Neural progenitor cell (in vitro differentiated cells): ENCODE measurements around the gene SDK1. TPM values are rescaled to one million over a fixed set of nuclear protein-coding genes. Genes with fewer than 3 reads are reported as not detected.

Experiments used
- DNase-seq: peaks from one replicate; pipeline ENCODE4 v3.0.0-alpha.2; 2016; ENCODE audit warnings: low spot score
- H2AFZ ChIP-seq: fragments of 200-600 bp; sonication (generic); replicated peaks from 2 replicates; pipeline ENCODE4 v1.6.1; 2016; ENCODE audit warnings: antibody characterized with exemption
- H3F3A ChIP-seq: fragments of 200-600 bp; sonication (generic); 2 replicates; pipeline ENCODE4 v1.6.1; 2016; ENCODE audit warnings: antibody characterized with exemption, low read depth
- H3K27ac ChIP-seq: fragments of 200-600 bp; sonication (generic); 2 replicates; pipeline ENCODE4 v1.5.1; 2016; ENCODE audit warnings: mild to moderate bottlenecking
- H3K27me3 ChIP-seq: fragments of 200-600 bp; sonication (generic); 2 replicates; pipeline ENCODE4 v1.6.1; 2016; ENCODE audit warnings: mild to moderate bottlenecking, moderate library complexity
- H3K36me3 ChIP-seq: fragments of 200-600 bp; sonication (generic); 2 replicates; pipeline ENCODE4 v1.5.1; 2016
- H3K4me1 ChIP-seq: fragments of 200-600 bp; sonication (generic); 2 replicates; pipeline ENCODE4 v1.6.1; 2016; ENCODE audit warnings: mixed run types
- H3K4me2 ChIP-seq: fragments of 200-600 bp; sonication (generic); 2 replicates; pipeline ENCODE4 v1.6.1; 2016
- H3K4me3 ChIP-seq: fragments of 200-600 bp; sonication (generic); 2 replicates; pipeline ENCODE4 v1.5.1; 2016
- H3K79me2 ChIP-seq: fragments of 200-600 bp; sonication (generic); 2 replicates; pipeline ENCODE4 v1.6.1; 2016; ENCODE audit warnings: low read depth
- H3K9ac ChIP-seq: fragments of 200-600 bp; sonication (generic); 2 replicates; pipeline ENCODE4 v1.6.1; 2016
- H3K9me3 ChIP-seq: fragments of 200-600 bp; sonication (generic); 2 replicates; pipeline ENCODE4 v1.5.1; 2016; ENCODE audit warnings: low read depth
- H4K20me1 ChIP-seq: fragments of 200-600 bp; sonication (generic); 2 replicates; pipeline ENCODE4 v1.6.1; 2016; ENCODE audit warnings: low read depth
- H3K27ac Mint-ChIP-seq: 3 replicates; pipeline ENCODE4 v1.8.0; 2021; ENCODE audit warnings: mixed read lengths
- H3K27me3 Mint-ChIP-seq: 2 replicates; pipeline ENCODE4 v1.8.0; 2022; ENCODE audit warnings: low read depth, mild to moderate bottlenecking, inconsistent platforms, moderate library complexity, mixed read lengths; ENCODE audit not compliant: insufficient read depth
- H3K36me3 Mint-ChIP-seq: 3 replicates; pipeline ENCODE4 v1.8.0; 2021; ENCODE audit warnings: mixed read lengths
- H3K4me1 Mint-ChIP-seq: 3 replicates; pipeline ENCODE4 v1.8.0; 2021; ENCODE audit warnings: mixed read lengths
- H3K4me3 Mint-ChIP-seq: 3 replicates; pipeline ENCODE4 v1.8.0; 2021; ENCODE audit warnings: mild to moderate bottlenecking, moderate library complexity, mixed read lengths
- H3K9me3 Mint-ChIP-seq: 3 replicates; pipeline ENCODE4 v1.8.0; 2020; ENCODE audit warnings: mixed read lengths
- CTCF ChIP-seq: fragments of 200-600 bp; sonication (generic); IDR thresholded peaks from 2 replicates; pipeline ENCODE4 v1.5.1; 2017; ENCODE audit warnings: antibody characterized with exemption, mild to moderate bottlenecking
- EZH2 ChIP-seq: fragments of 200-600 bp; sonication (generic); IDR thresholded peaks from 2 replicates; pipeline ENCODE4 v1.6.1; 2017; ENCODE audit warnings: antibody characterized with exemption, mild to moderate bottlenecking, moderate library complexity
- EZH2phosphoT487 ChIP-seq: fragments of 200-600 bp; sonication (generic); IDR thresholded peaks from 2 replicates; pipeline ENCODE4 v1.6.1; 2017; ENCODE audit warnings: antibody characterized with exemption
- total RNA-seq: library from RNA; depleted of rRNA; stranded (reverse); fragments of >200 nt; gene quantifications from 2 replicates; pipeline ENCODE4 v1.2.3, GENCODE V29; 2015; ENCODE audit warnings: low replicate concordance

The SDK1 gene
- total RNA-seq, 1 donor from 2014 or later = 4.9 TPM

- H2AFZ ChIP-seq = no peak overlapping the region
- no peak overlapping the region for H3K4me3 Mint-ChIP-seq
- no peak for DNase-seq
- peaks cover 21% of the 10 kb centered on the region for H3K36me3 Mint-ChIP-seq
- H3K27ac ChIP-seq = no peak overlapping the region
- no peak overlapping the region for H3K4me2 ChIP-seq
- peaks cover 4% of the 10 kb centered on the region for H3K9me3 Mint-ChIP-seq
- no peaks in the 10 kb centered on the region for H3K36me3 ChIP-seq
- no peaks in the 10 kb centered on the region for H3K4me1 Mint-ChIP-seq
- no peaks in the 10 kb centered on the region for H3K27me3 ChIP-seq
- no peak overlapping the region for H3K27ac Mint-ChIP-seq
- no peaks in the 10 kb centered on the region for H3K79me2 ChIP-seq
- peaks cover 4% of the 10 kb centered on the region for H3K27me3 Mint-ChIP-seq
- no peaks in the 10 kb centered on the region for H3F3A ChIP-seq
- no peak overlapping the region for H3K9ac ChIP-seq
- no peaks in the 10 kb centered on the region for H3K4me1 ChIP-seq
- no peaks in the 10 kb centered on the region for H3K9me3 ChIP-seq
- no peak for TF ChIP-seq EZH2
- no peak for TF ChIP-seq CTCF
- no peak for TF ChIP-seq EZH2phosphoT487
- H3K4me3 ChIP-seq = no peak overlapping the region
- H4K20me1 ChIP-seq = no peaks in the 10 kb centered on the region
These were observed 753.1 kb downstream of the SDK1 start for GRCh38 chr7:4054158-4054557.

- no peak overlapping the region for H3K27ac ChIP-seq
- peaks cover 21% of the 10 kb centered on the region for H3K36me3 Mint-ChIP-seq
- DNase-seq = no peak
- H3K4me1 Mint-ChIP-seq = no peaks in the 10 kb centered on the region
- no peak overlapping the region for H3K4me2 ChIP-seq
- no peak overlapping the region for H3K27ac Mint-ChIP-seq
- H3K36me3 ChIP-seq = no peaks in the 10 kb centered on the region
- H3K27me3 Mint-ChIP-seq = peaks cover 4% of the 10 kb centered on the region
- no peaks in the 10 kb centered on the region for H4K20me1 ChIP-seq
- H3K9me3 ChIP-seq = no peaks in the 10 kb centered on the region
- no peaks in the 10 kb centered on the region for H3K27me3 ChIP-seq
- no peak overlapping the region for H3K9ac ChIP-seq
- no peak overlapping the region for H3K4me3 Mint-ChIP-seq
- H3K9me3 Mint-ChIP-seq = peaks cover 11% of the 10 kb centered on the region
- TF ChIP-seq EZH2 = no peak
- H3K4me3 ChIP-seq = no peak overlapping the region
- no peaks in the 10 kb centered on the region for H3K79me2 ChIP-seq
- H2AFZ ChIP-seq = no peak overlapping the region
- no peaks in the 10 kb centered on the region for H3F3A ChIP-seq
- H3K4me1 ChIP-seq = no peaks in the 10 kb centered on the region
These were observed 755.7 kb downstream of the SDK1 start for GRCh38 chr7:4056552-4057288.

- Mint-ChIP-seq H3K27me3 (peaks cover 4% of the 10 kb centered on the region), H3K4me1 (no peaks in the 10 kb centered on the region), H3K9me3 (peaks cover 11% of the 10 kb centered on the region), H3K36me3 (peaks cover 19% of the 10 kb centered on the region), H3K4me3 (no peak overlapping the region), H3K27ac (no peak overlapping the region)
- Histone ChIP-seq H2AFZ (no peak overlapping the region), H3K27me3 (no peaks in the 10 kb centered on the region), H3K4me3 (no peak overlapping the region), H3K79me2 (no peaks in the 10 kb centered on the region), H3K27ac (no peak overlapping the region), H3K4me1 (no peaks in the 10 kb centered on the region), H3K9ac (no peak overlapping the region), H4K20me1 (no peaks in the 10 kb centered on the region), H3K9me3 (no peaks in the 10 kb centered on the region), H3F3A (no peaks in the 10 kb centered on the region), H3K4me2 (no peak overlapping the region), H3K36me3 (no peaks in the 10 kb centered on the region)
- no peak for DNase-seq
- TF ChIP-seq EZH2phosphoT487 (no peak), CTCF (no peak), EZH2 (no peak)
These were observed 756.2 kb downstream of the SDK1 start for GRCh38 chr7:4057289-4057616.

GRCh38 chr7:4058158-4058557 lies 757.1 kb downstream of the SDK1 start:
- no peak overlapping the region for H3K4me3 Mint-ChIP-seq
- no peaks in the 10 kb centered on the region for H3K9me3 ChIP-seq
- H3K27ac Mint-ChIP-seq = no peak overlapping the region
- H3K36me3 Mint-ChIP-seq = peaks cover 16% of the 10 kb centered on the region
- no peaks in the 10 kb centered on the region for H3K36me3 ChIP-seq
- H3K79me2 ChIP-seq = no peaks in the 10 kb centered on the region
- H3K4me3 ChIP-seq = no peak overlapping the region
- no peak overlapping the region for H2AFZ ChIP-seq
- H3K4me2 ChIP-seq = no peak overlapping the region
- no peaks in the 10 kb centered on the region for H3K27me3 ChIP-seq
- no peak for DNase-seq
- H3K4me1 ChIP-seq = no peaks in the 10 kb centered on the region
- H4K20me1 ChIP-seq = no peaks in the 10 kb centered on the region
- no peak overlapping the region for H3K27ac ChIP-seq
- no peak overlapping the region for H3K9ac ChIP-seq
- peaks cover 11% of the 10 kb centered on the region for H3K9me3 Mint-ChIP-seq
- no peaks in the 10 kb centered on the region for H3F3A ChIP-seq
- TF ChIP-seq EZH2phosphoT487 (no peak), CTCF (no peak), EZH2 (no peak)
- H3K4me1 Mint-ChIP-seq = no peaks in the 10 kb centered on the region
- H3K27me3 Mint-ChIP-seq = peaks cover 4% of the 10 kb centered on the region
